ENCODE data around the gene CRMP1.

Gene CRMP1

GRCh38 chr4:5796976-5797375 lies 95.9 kb downstream of the CRMP1 start:
- no peak for DNase-seq (ENCODE audit: low spot score)

GRCh38 chr4:5795580-5795979 lies 97.3 kb downstream of the CRMP1 start:
- DNase-seq (ENCODE audit: low spot score): no peak

DNA sequence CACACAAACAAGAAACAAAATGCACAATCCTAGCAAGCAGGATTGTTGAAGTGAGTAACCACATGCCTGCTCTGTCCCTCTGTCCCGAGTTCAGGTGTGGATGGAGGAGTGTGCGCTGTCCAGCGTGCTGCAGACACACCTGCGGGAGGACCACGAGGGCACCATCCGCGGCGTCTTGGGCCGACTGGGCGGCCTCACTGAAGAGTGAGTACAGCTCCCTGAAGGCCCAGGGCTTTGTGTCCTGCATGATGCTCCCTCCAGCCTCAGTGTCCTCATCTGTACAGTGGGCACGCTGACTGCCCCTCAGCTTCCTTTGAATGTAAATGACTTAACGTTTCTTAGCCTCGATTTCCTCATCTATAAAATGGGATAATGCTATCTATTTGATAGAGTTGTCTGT lies 99.4 kb downstream of the CRMP1 start:
- no peak for DNase-seq (ENCODE audit: low spot score)

- DNase-seq (ENCODE audit: low spot score): no peak
Measured at GRCh38 chr4:5791654-5792053, 101.2 kb downstream of the CRMP1 start.

DNA sequence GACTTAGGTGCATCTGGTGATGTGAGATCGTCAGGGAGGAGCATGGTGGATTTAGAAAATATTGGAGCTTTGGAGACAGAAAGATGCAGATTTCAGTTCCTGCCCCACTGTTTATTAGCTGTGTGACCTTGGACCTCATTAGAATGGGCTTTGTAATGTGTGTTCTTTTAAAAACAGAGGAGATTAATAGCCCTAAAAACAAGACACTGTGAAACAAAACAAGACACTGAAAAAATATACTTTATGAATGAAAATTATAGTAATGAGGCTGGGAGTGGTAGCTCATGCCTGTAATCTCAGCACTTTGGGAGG lies 102.4 kb downstream of the CRMP1 start:
- no peak for DNase-seq (ENCODE audit: low spot score)

DNA sequence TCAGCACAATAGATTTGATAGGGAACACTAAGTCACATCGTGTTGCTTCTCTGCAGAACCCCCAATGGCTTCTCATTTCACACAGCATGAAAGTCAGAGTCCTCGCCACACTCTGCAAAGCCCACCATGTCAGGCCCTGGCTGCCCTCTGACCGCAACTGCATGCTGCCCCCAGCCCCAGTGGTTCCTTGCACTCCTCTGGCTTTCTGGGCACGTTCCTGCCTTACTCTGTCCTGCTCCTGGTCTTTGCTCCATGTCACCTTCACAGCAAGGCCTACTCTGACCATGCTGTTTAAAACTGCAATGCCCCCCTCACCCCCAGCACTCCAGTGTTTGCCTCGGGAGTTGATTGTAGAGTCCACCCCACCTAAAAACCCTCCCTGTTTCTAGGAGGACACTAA lies 103.7 kb downstream of the CRMP1 start:
- DNase-seq (ENCODE audit: low spot score): no peak

DNA sequence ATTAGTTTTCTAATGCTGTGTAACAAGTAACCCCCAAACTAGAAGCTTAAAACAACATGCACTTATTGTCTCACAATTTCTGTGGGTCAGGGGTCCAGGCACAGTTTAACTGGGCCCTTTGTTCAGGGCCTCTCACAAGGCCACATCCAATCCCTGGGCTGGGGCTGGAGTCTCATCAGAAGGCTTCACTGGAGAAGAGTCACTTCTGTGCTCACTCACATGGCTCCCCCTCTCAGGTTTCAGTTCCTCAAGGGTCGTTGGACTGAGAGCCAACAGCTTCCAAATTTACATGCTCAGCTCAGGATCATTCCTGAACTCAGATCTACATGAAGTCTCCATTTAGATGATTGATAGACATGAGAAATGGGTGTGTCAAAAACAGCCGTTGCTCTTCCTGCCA lies 104.7 kb downstream of the CRMP1 start:
- no peak for DNase-seq (ENCODE audit: low spot score)

- no peak for DNase-seq (ENCODE audit: low spot score)
Measured at GRCh38 chr4:5787311-5787710, 105.6 kb downstream of the CRMP1 start.

DNA sequence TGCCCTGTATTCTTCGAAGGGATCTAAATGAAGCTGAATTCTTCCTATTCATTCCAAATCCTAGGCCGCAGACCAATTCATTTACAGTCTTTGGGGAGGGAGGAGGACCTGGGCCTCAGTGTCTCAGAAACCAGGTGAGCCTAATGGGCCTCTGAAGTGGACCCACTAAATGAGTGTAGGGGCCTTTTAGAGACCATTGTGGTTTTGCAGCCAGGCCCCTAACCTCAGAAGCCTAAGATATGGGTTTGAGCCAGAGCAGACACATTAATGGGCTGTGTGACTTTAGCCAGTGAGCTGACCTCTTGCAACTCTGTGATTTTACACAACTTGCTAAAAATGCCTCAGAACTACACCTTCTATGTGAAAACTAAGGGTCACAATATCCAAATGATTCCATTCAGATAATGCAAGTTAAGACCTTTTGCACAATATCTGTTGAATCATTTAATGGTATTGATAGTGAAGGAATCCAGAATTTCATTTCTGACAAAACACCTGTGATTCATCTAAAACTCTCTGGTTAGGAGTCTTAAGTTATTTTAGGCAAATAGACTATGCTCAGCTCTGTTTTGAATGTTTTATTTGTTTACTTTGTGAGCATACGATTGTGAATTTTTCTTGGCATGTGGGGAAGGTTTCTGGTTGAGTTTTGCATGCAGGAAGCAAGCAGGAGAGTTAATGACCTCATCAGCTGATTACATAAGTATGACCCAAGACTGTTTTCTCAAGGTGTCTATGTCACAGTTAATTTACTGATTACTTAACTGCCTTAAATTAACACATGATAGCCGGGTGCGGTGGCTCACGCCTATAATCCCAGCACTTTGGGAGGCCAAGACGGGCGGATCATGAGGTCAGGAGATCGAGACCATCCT lies 106.8 kb downstream of the CRMP1 start:
- no peak for DNase-seq (ENCODE audit: low spot score)

- no peak for DNase-seq (ENCODE audit: low spot score)
Measured at GRCh38 chr4:5784960-5785611, 107.8 kb downstream of the CRMP1 start.

- no peak for DNase-seq (ENCODE audit: low spot score)
Measured at GRCh38 chr4:5784021-5784420, 108.9 kb downstream of the CRMP1 start.

DNA sequence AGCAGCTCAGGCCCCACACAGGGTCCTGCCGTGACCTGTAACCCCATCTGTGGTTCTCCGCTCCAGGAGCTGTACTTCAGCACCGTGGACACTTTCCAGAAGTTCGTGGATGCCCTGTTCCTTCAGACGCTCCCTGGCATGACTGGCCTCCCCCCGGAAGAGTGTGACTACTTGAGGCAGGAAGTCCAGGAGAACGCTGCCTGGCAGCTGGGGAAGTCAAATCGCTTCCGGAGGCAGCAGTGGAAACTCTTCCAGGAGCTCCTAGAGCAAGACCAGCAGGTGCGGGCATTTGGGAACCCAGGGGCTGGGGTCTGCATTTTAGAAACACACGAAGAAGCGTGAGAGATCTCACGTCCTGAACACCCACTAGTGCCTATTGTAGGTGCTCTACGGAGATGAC lies 109.4 kb downstream of the CRMP1 start:
- no peak for DNase-seq (ENCODE audit: low spot score)

DNA sequence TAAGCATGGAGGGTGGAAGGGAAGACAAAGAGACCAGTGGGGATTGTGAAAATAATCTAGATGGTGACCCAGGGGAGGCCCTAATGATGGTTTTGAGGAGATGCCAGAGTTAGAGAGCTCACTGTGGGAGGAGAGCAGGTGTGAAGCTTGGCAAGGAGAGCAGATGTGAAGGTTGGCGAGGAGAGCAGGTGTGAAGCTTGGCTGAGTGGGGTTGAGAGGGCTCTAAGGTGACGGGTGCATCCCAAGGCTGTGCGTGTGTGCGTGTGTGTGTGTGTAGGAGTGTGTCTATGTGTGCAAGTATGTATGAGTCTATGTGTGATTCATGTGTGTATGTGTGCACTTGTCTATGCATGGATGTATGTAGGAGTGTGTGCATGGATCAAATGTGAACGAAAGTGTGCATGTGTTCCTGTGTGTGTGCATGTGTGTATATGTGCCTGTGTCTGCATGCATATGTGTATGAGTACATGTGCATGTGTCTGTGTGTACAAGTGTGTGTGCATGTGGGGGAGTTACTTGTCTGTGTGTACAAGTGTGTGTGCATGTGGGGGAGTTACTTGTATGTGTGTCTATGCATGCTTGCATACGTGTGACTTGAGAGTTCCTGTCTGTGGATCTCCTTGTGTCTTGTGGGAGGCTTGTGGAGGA lies 109.9 kb downstream of the CRMP1 start:
- no peak for DNase-seq (ENCODE audit: low spot score)

GRCh38 chr4:5781691-5782090 lies 111.2 kb downstream of the CRMP1 start:
- no peak for DNase-seq (ENCODE audit: low spot score)

- no peak for DNase-seq (ENCODE audit: low spot score)
Measured at GRCh38 chr4:5780831-5781480, 111.9 kb downstream of the CRMP1 start.

GRCh38 chr4:5776510-5776909 lies 116.4 kb downstream of the CRMP1 start:
- DNase-seq (ENCODE audit: low spot score): no peak

- no peak for DNase-seq (ENCODE audit: low spot score)
Measured at GRCh38 chr4:5774416-5775036, 118.4 kb downstream of the CRMP1 start.

DNA sequence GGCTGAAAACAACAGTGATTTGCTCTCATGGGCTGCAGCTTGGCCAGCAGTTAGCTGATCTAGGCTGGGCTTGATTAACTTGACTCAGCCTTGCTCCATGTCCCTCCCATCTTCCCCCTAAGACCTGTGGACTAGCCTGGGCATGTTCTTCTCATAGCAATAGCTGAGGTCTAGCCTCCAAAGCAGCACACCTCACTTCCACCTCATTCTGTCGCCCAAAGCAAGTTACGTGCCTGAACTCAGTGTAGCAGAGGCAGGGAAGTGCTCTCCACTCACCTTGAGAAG lies 119.7 kb downstream of the CRMP1 start:
- DNase-seq (ENCODE audit: low spot score): no peak

DNA sequence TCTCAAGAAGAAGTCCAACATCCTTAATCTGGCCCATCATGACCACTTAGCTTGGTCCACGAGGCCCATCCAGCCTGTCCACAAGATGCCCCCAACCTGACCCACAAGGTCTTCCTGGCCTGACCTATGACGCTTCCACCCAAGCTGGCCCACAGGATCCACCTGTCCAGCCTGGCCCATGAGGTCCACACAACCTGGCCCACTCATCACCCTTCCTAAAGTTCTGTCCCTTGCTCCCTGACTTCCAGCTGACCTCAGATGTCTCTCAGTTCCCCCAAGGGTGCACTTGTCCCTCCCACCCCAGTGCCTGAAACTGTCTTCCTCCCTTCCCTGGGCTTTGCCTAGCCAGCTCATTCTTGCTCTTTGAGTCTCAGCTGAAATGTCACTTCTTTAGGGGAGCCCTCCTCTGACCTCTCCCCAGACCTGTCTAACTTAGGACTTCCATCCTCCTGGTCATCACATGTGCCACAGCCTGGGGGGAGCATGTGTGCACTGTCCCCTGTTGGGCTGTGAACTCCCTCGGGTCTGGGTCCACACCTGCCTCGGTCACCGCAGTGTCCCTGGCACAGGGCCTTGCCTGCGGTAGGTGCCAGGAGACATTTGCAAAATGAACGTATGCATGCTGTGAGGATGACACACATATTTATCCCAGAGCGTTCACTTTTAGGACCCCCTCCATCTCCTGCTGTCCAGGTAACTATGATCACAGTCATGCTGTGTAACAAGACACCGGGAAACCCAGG lies 120.2 kb downstream of the CRMP1 start:
- no peak for DNase-seq (ENCODE audit: low spot score)

Measured in globus pallidus (tissue), 1 donor.